Endothelial cell of umbilical vein (primary cell): ENCODE data around the gene IFNL3. TPM values are rescaled to one million over a fixed set of nuclear protein-coding genes. Genes with fewer than 3 reads are reported as not detected.

Experiments used
- BruUV-seq: library from RNA; stranded (reverse); fragments of 400-500 nt; replicated peaks from 2 replicates; lab custom pipeline; 2021; lab: Mats Ljungman, UMichigan
- CTCF ChIA-PET: fragments of 300-600, 350-600 bp; sonication (Branson Sonifier 250); formaldehyde crosslinking; loops from one replicate; lab custom pipeline; 2021; ENCODE audit warnings: antibody characterized with exemption, inconsistent platforms; lab: Charles Lee
- POLR2A ChIA-PET: fragments of 300-600, 350-600 bp; sonication (Branson Sonifier 250); formaldehyde crosslinking; loops from one replicate; lab custom pipeline; 2021; ENCODE audit warnings: antibody characterized with exemption, inconsistent platforms; lab: Charles Lee
- DNase-seq: peaks from one replicate; pipeline ENCODE4 v3.0.0-alpha.2; 2011; ENCODE audit warnings: low read depth, low spot score
- FAIRE-seq: peaks from 2 replicates; lab custom pipeline; 2011; peaks lifted over from hg19 to GRCh38; lab: Jason Lieb, UNC
- H2AFZ ChIP-seq: 2 replicates; pipeline ENCODE4 v1.6.0; 2012; ENCODE audit warnings: low read depth, low read length, control low read depth, inconsistent platforms
- H3K27ac ChIP-seq: 2 replicates; pipeline ENCODE4 v1.5.1; 2011; ENCODE audit warnings: low read depth, mild to moderate bottlenecking, control low read depth, low read length, moderate library complexity; ENCODE audit not compliant: insufficient read depth
- H3K27me3 ChIP-seq, 2 experiments: 2 replicates each; pipeline versions ENCODE4 v1.6.0 to v1.6.1; 2011; ENCODE audit warnings: low read length in 2 of 2, mixed read lengths in 1 of 2; ENCODE audit not compliant: control insufficient read depth in 2 of 2, insufficient read depth in 2 of 2
- H3K36me3 ChIP-seq, 2 experiments: 2 replicates in 1 of 2; 3 replicates in 1 of 2; pipeline ENCODE4 v1.5.1; 2011; ENCODE audit warnings: low read length in 2 of 2, mild to moderate bottlenecking in 1 of 2, moderate library complexity in 1 of 2; ENCODE audit not compliant: control insufficient read depth in 2 of 2, insufficient read depth in 2 of 2; ENCODE audit errors: extremely low read depth in 1 of 2
- H3K4me1 ChIP-seq: 3 replicates; pipeline ENCODE4 v1.5.1; 2011; ENCODE audit warnings: mild to moderate bottlenecking, low read length; ENCODE audit not compliant: control insufficient read depth, insufficient read depth; ENCODE audit errors: extremely low read depth
- H3K4me2 ChIP-seq: 2 replicates; pipeline ENCODE4 v1.6.1; 2011; ENCODE audit warnings: low read length, control low read depth, mixed read lengths; ENCODE audit not compliant: insufficient read depth
- H3K4me3 ChIP-seq, 3 experiments: fragments of 200-600 bp in 1 of 3; sonication (generic), shearing (Covaris generic) in 1 of 3; replicated peaks in 1 of 3; 2 replicates each; pipeline ENCODE4 v1.5.1; 2011 to 2016; ENCODE audit warnings: control low read depth in 3 of 3, low read length in 3 of 3, mild to moderate bottlenecking in 2 of 3, inconsistent platforms in 1 of 3, low read depth in 1 of 3, moderate library complexity in 1 of 3; ENCODE audit not compliant: insufficient read depth in 1 of 3
- H3K79me2 ChIP-seq: 2 replicates; pipeline ENCODE4 v1.6.0; 2012; ENCODE audit warnings: low read length, inconsistent platforms; ENCODE audit not compliant: control insufficient read depth, insufficient read depth
- H3K9ac ChIP-seq: replicated peaks from 2 replicates; pipeline ENCODE3; 2011; ENCODE audit warnings: low read length, control low read depth; ENCODE audit not compliant: insufficient read depth; ENCODE audit errors: extremely low read depth
- H3K9me1 ChIP-seq: replicated peaks from 3 replicates; pipeline ENCODE4 v1.6.0; 2011; ENCODE audit warnings: mild to moderate bottlenecking, low read length; ENCODE audit not compliant: control insufficient read depth, insufficient read depth; ENCODE audit errors: extremely low read depth
- H3K9me3 ChIP-seq: replicated peaks from 2 replicates; pipeline ENCODE4 v1.5.1; 2012; ENCODE audit warnings: low read length, inconsistent platforms; ENCODE audit not compliant: control insufficient read depth, insufficient read depth
- H4K20me1 ChIP-seq: replicated peaks from 2 replicates; pipeline ENCODE3; 2011; ENCODE audit warnings: mild to moderate bottlenecking, low read length; ENCODE audit not compliant: control insufficient read depth, insufficient read depth; ENCODE audit errors: extremely low read depth
- EZH2 ChIP-seq: IDR thresholded peaks from 2 replicates; pipeline ENCODE4 v1.6.1; 2012; ENCODE audit warnings: borderline replicate concordance, low read depth, mild to moderate bottlenecking, moderate library complexity, low read length, inconsistent platforms; ENCODE audit not compliant: severe bottlenecking
- FOS ChIP-seq: IDR thresholded peaks from 2 replicates; pipeline ENCODE4 v1.6.1; 2011; ENCODE audit warnings: mild to moderate bottlenecking, low read length, moderate library complexity, borderline replicate concordance; ENCODE audit not compliant: insufficient read depth
- JUN ChIP-seq: IDR thresholded peaks from 2 replicates; pipeline ENCODE4 v1.6.1; 2011; ENCODE audit warnings: borderline replicate concordance, low read depth; ENCODE audit not compliant: insufficient read length, insufficient read depth
- MAX ChIP-seq: IDR thresholded peaks from 2 replicates; pipeline ENCODE4 v1.6.1; 2011; ENCODE audit not compliant: insufficient read depth, insufficient read length
- MYC ChIP-seq: IDR thresholded peaks from one replicate; pipeline ENCODE4 v1.6.1; 2011; ENCODE audit warnings: mild to moderate bottlenecking, low read depth, low read length
- POLR2AphosphoS5 ChIP-seq: IDR thresholded peaks from 2 replicates; pipeline ENCODE4 v1.6.1; 2012; ENCODE audit warnings: low read depth, mild to moderate bottlenecking, control low read depth, low read length, moderate library complexity; ENCODE audit not compliant: insufficient read depth
- dilution Hi-C: fragments of 300-500 bp; cut with MboI; formaldehyde crosslinking; loops from one replicate; pipeline ENCODE4 v1.15.0; 2019; ENCODE audit warnings: low sequenced_read_pairs; ENCODE audit not compliant: extremely low pct_ligation_motif_present
- intact Hi-C: fragments of 100-400 bp; cut with micrococcal nuclease; formaldehyde crosslinking; loops from one replicate; pipeline ENCODE4 v1.10.0; 2022
- polyA plus RNA-seq, 4 experiments: library from polyadenylated mRNA; depleted of rRNA in 3 of 4; stranded (reverse) in 3 of 4; unstranded in 1 of 4; fragments of >200 nt; gene quantifications; 2 replicates each; pipeline versions ENCODE4 v1.2.1 to v1.2.3, GENCODE V29; 2011 to 2012; ENCODE audit warnings: missing spikeins in 1 of 4
- total RNA-seq: library from RNA; stranded (reverse); gene quantifications from 2 replicates; pipeline ENCODE4 v1.2.3, GENCODE V29; 2021
- TF ChIP-seq, protein P1 (sequence below), 2 donors: IDR thresholded peaks; 1 replicate in 1 of 2; 2 replicates in 1 of 2; pipeline ENCODE4 v1.5.1; 2011; ENCODE audit warnings: low read length in 2 of 2, mild to moderate bottlenecking in 2 of 2, moderate library complexity in 2 of 2, control low read depth in 1 of 2, inconsistent platforms in 1 of 2, low read depth in 1 of 2; ENCODE audit not compliant: insufficient read depth in 1 of 2; ENCODE audit errors: extremely low read depth in 1 of 2

Gene IFNL3
- total and polyA plus RNA-seq, 2 donors (not counting 3 experiments of a cell fraction or from before 2014, with no cell fraction given): not detected

DNA sequence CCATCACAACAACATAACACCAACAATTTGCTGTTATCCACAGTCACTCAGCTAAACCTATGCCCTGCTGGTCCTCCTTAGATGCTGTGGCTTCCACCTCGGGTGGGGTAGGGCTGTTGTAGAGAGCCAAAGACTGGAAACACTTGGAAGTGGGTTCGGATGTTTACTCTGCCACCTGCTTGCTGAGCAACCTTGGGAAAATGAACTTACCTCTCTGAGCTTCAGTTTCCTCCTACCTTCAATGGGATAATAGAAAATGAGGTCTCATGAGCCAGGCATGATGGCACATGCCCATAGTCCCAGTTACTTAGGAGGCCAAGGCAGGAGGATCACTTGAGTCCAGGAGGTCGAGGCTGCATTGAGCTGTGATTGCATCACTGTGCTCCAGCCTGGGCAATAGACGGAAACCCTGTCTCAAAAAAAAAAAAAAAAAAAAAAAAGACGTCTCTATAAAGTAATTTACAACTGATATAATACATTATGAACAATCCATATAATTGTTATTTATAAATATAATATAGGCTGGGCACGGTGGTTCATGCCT lies 37.4 kb downstream of the IFNL3 start:
- no peak overlapping the region for H3K4me2 ChIP-seq
- ChIA-PET POLR2A (no interaction called here), CTCF (interaction anchor here (0.7 kb wide), 1 partner anchor 601 kb away, joined by 4 read pairs; no protein-coding TSS in a partner anchor)
- H3K79me2 ChIP-seq: no peaks in the 10 kb centered on the region
- no peak overlapping the region for H2AFZ ChIP-seq
- no peak overlapping the region for H3K4me3 ChIP-seq
- TF ChIP-seq JUN (no peak), EZH2 (no peak), POLR2AphosphoS5 (no peak), MAX (no peak), FOS (no peak), MYC (no peak)
- TF ChIP-seq, protein P1, sequence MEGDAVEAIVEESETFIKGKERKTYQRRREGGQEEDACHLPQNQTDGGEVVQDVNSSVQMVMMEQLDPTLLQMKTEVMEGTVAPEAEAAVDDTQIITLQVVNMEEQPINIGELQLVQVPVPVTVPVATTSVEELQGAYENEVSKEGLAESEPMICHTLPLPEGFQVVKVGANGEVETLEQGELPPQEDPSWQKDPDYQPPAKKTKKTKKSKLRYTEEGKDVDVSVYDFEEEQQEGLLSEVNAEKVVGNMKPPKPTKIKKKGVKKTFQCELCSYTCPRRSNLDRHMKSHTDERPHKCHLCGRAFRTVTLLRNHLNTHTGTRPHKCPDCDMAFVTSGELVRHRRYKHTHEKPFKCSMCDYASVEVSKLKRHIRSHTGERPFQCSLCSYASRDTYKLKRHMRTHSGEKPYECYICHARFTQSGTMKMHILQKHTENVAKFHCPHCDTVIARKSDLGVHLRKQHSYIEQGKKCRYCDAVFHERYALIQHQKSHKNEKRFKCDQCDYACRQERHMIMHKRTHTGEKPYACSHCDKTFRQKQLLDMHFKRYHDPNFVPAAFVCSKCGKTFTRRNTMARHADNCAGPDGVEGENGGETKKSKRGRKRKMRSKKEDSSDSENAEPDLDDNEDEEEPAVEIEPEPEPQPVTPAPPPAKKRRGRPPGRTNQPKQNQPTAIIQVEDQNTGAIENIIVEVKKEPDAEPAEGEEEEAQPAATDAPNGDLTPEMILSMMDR (IDR thresholded peaks at IDR 0.05; ENCODE audit: extremely low read depth in 1 of 2, insufficient read depth in 1 of 2, low read depth in 1 of 2, low read length in 2 of 2): no peak
- DNase-seq (no peak), FAIRE-seq (no peak)
- no peak overlapping the region for H3K27ac ChIP-seq
- no peaks in the 10 kb centered on the region for H3K36me3 ChIP-seq
- intact Hi-C loops (no loop called here), dilution Hi-C loops (no loop called here)
- no peaks in the 10 kb centered on the region for H3K9me1 ChIP-seq
- no peaks in the 10 kb centered on the region for H3K4me1 ChIP-seq
- H3K9ac ChIP-seq: no peak overlapping the region
- peaks cover 11 to 23% of the 10 kb centered on the region in 2 experiments for H3K27me3 ChIP-seq
- no peaks in the 10 kb centered on the region for H3K9me3 ChIP-seq
- BruUV-seq: no TSS peak
- H4K20me1 ChIP-seq: no peaks in the 10 kb centered on the region
